K562 (cell line): ENCODE data around the gene KHDC3L. TPM values are rescaled to one million over a fixed set of nuclear protein-coding genes. Genes with fewer than 3 reads are reported as not detected.

ENCODE experiments used
- C11orf30 ChIP-seq: fragments of 450-650 bp; IDR thresholded peaks from 2 replicates; pipeline ENCODE4 v1.6.1; 2016; ENCODE audit warnings: low read depth, mild to moderate bottlenecking
- CTBP1 ChIP-seq: fragments of 450-650 bp; IDR thresholded peaks from 2 replicates; pipeline ENCODE4 v1.6.1; 2016; ENCODE audit warnings: borderline replicate concordance
- DEAF1 ChIP-seq: fragments of 450-650 bp; formaldehyde crosslinking; IDR thresholded peaks from 2 replicates; pipeline ENCODE4 v1.4.0; 2020; ENCODE audit warnings: mild to moderate bottlenecking, moderate library complexity
- EGR1 ChIP-seq: fragments of 450-650 bp; conservative IDR thresholded peaks from 2 replicates; pipeline ENCODE4 v1.6.1; 2017; ENCODE audit warnings: mild to moderate bottlenecking
- ETS1 ChIP-seq: conservative IDR thresholded peaks from 2 replicates; pipeline ENCODE4 v1.6.1; 2011; ENCODE audit warnings: low read depth, mild to moderate bottlenecking, low read length; ENCODE audit not compliant: control insufficient read depth
- MEF2A ChIP-seq: IDR thresholded peaks from 2 replicates; pipeline ENCODE4 v1.6.1; 2011; ENCODE audit warnings: low read depth, mild to moderate bottlenecking, low read length, moderate library complexity; ENCODE audit not compliant: control insufficient read depth
- MITF ChIP-seq: IDR thresholded peaks from 2 replicates; pipeline ENCODE4 v1.6.1; 2014; ENCODE audit warnings: antibody characterized with exemption
- NFXL1 ChIP-seq: fragments of 450-650 bp; formaldehyde crosslinking; IDR thresholded peaks from 2 replicates; pipeline ENCODE4 v1.4.0; 2021; ENCODE audit warnings: mild to moderate bottlenecking
- NONO ChIP-seq, 2 experiments: fragments of 200-400 bp in 1 of 2; fragments of 450-650 bp in 1 of 2; formaldehyde crosslinking in 1 of 2; IDR thresholded peaks; 2 replicates each; pipeline ENCODE4 v1.6.1; 2017; ENCODE audit warnings: low read depth in 2 of 2, mild to moderate bottlenecking in 2 of 2, moderate library complexity in 2 of 2, low read length in 1 of 2
- NR1H2 ChIP-seq: sonication (generic); formaldehyde crosslinking; IDR thresholded peaks from 2 replicates; pipeline ENCODE4 v1.4.0; 2020; ENCODE audit warnings: mild to moderate bottlenecking, missing genetic modification reagents
- NR2C1 ChIP-seq, 2 experiments: fragments of 450-650 bp; IDR thresholded peaks; 2 replicates each; pipeline ENCODE4 v1.6.1; 2017; ENCODE audit warnings: mild to moderate bottlenecking in 2 of 2, antibody characterized with exemption in 1 of 2, inconsistent platforms in 1 of 2, missing compliant biosample characterization in 1 of 2, missing genetic modification characterization in 1 of 2
- PML ChIP-seq: IDR thresholded peaks from 2 replicates; pipeline ENCODE4 v1.6.1; 2012; ENCODE audit warnings: low read length, inconsistent platforms
- POLR2A ChIP-seq: fragments of 450-650 bp; conservative IDR thresholded peaks from 2 replicates; pipeline ENCODE4 v1.6.1; 2016
- POLR2H ChIP-seq: IDR thresholded peaks from 2 replicates; pipeline ENCODE4 v1.6.1; 2016; ENCODE audit warnings: missing genetic modification characterization, low read depth, mild to moderate bottlenecking, control low read depth, missing compliant biosample characterization, moderate library complexity
- RBBP5 ChIP-seq: fragments of 200-600 bp; sonication (generic); IDR thresholded peaks from 2 replicates; pipeline ENCODE4 v1.6.1; 2012; ENCODE audit warnings: borderline replicate concordance, mild to moderate bottlenecking, low read length, control low read depth, inconsistent platforms; ENCODE audit not compliant: insufficient read depth, poor library complexity, severe bottlenecking
- SRSF7 ChIP-seq: fragments of 200-400 bp; formaldehyde crosslinking; optimal IDR thresholded peaks from 2 replicates; pipeline ENCODE3; 2017; ENCODE audit warnings: mild to moderate bottlenecking, low read depth, low read length
- TOE1 ChIP-seq, 2 experiments: fragments of 450-650 bp in 1 of 2; sonication (generic) in 1 of 2; formaldehyde crosslinking in 1 of 2; IDR thresholded peaks; 2 replicates each; pipeline versions ENCODE4 v1.7.1 to v1.8.0; 2016 to 2022; ENCODE audit warnings: borderline replicate concordance in 2 of 2, mild to moderate bottlenecking in 2 of 2, antibody characterized with exemption in 1 of 2, inconsistent platforms in 1 of 2, low read depth in 1 of 2, missing genetic modification reagents in 1 of 2, moderate library complexity in 1 of 2
- YBX1 ChIP-seq: fragments of 450-650 bp; IDR thresholded peaks from 2 replicates; pipeline ENCODE4 v1.7.1; 2016; ENCODE audit warnings: mild to moderate bottlenecking
- ZBTB49 ChIP-seq: sonication (generic); formaldehyde crosslinking; IDR thresholded peaks from 2 replicates; pipeline ENCODE4 v1.8.0; 2022; ENCODE audit warnings: missing genetic modification reagents, mild to moderate bottlenecking, borderline replicate concordance
- polyA plus RNA-seq, 8 experiments: library from polyadenylated mRNA; depleted of rRNA in 4 of 8; stranded (reverse) in 5 of 8; unstranded in 3 of 8; fragments of >200 nt; fragmentation: Nextera tagmentation in 2 of 8; fragmentation: Illumina TruSeq in 1 of 8; extraction: Ambion mirVana in 2 of 8; extraction: Trizol in 1 of 8; gene quantifications; 2 replicates each; pipeline versions ENCODE4 v1.2.1 to v1.2.3, GENCODE V29; 2011 to 2014; ENCODE audit warnings: inconsistent platforms in 1 of 8, missing spikeins in 1 of 8
- total RNA-seq, 7 experiments: library from RNA; depleted of rRNA in 6 of 7; stranded (reverse); fragments of >200 nt in 6 of 7; fragmentation: Illumina TruSeq in 2 of 7; extraction: Trizol in 2 of 7; gene quantifications; 2 replicates each; pipeline versions ENCODE4 v1.2.1 to v1.2.3, GENCODE V29; 2011 to 2021; ENCODE audit warnings: low replicate concordance in 1 of 7

KHDC3L gene
- total and polyA plus RNA-seq, 9 of the 15 experiments (the other 6 are each of a cell fraction or from before 2014, with no cell fraction given) = not detected

GRCh38 chr6:73388800-73389512 is 26.5 kb downstream of the KHDC3L start (continued):
- TF ChIP-seq CTBP1 = no peak; the same call in 1 of the 2 replicates
- peak; percentile 46 for TF ChIP-seq DEAF1 (CRISPR knock-in tag)
- no peak for TF ChIP-seq EGR1
- TF ChIP-seq MEF2A = no peak
- no peak for TF ChIP-seq NR2C1 (IDR thresholded peaks at IDR 0.05)
- 0 out of 2 replicates have a peak, but pooled peaks have one; percentile 26 for TF ChIP-seq NR2C1 (tag; IDR thresholded peaks at IDR 0.05)
- peak; percentile 91 for TF ChIP-seq POLR2A
- TF ChIP-seq ZBTB49 (CRISPR knock-in tag) = no peak
- peak; percentile 37; the same call in 1 of the 2 replicates for TF ChIP-seq PML
- TF ChIP-seq NFXL1 (CRISPR knock-in tag) = no peak
- TF ChIP-seq C11orf30 = peak; percentile 98
- TF ChIP-seq POLR2H (tag) = peak; percentile 93
- TF ChIP-seq TOE1 (IDR thresholded peaks at IDR 0.05; ENCODE audit: borderline replicate concordance) = peak; percentile 68; the same call in 1 of the 2 replicates
- TF ChIP-seq TOE1 (CRISPR knock-in tag; IDR thresholded peaks at IDR 0.05; ENCODE audit: borderline replicate concordance, low read depth) = no peak
- TF ChIP-seq YBX1 = no peak
- TF ChIP-seq MITF = no peak
- no peak for TF ChIP-seq ETS1
- TF ChIP-seq NONO (IDR thresholded peaks at IDR 0.05; ENCODE audit: low read depth in 2 of 2, low read length in 1 of 2) = 0 out of 4 replicates have a peak, but pooled peaks of 1 of the 2 experiments have one; percentile 12
- peak; percentile 56 for TF ChIP-seq RBBP5
- no peak for TF ChIP-seq SRSF7
- TF ChIP-seq NR1H2 = peak; percentile 69; the same call in 1 of the 2 replicates
